Peyer's patch (tissue), 4 donors: ENCODE measurements around the gene TNFRSF18.

Experiments used
- POLR2A ChIP-seq, 2 donors: fragments of 450-650 bp; IDR thresholded peaks; one replicate each; pipeline ENCODE4 v1.5.1; 2017; ENCODE audit warnings: antibody characterized with exemption in 2 of 2, mild to moderate bottlenecking in 2 of 2, moderate library complexity in 2 of 2
- TF ChIP-seq, protein P1 (sequence below), 6 experiments: fragments of 450-650 bp in 4 of 6; fragments of 200-600 bp in 2 of 6; sonication (generic) in 1 of 6; IDR thresholded peaks; one replicate each; pipeline ENCODE4 v1.5.1; 2017 to 2019; ENCODE audit warnings: antibody characterized with exemption in 6 of 6, mild to moderate bottlenecking in 3 of 6, moderate library complexity in 1 of 6

DNA sequence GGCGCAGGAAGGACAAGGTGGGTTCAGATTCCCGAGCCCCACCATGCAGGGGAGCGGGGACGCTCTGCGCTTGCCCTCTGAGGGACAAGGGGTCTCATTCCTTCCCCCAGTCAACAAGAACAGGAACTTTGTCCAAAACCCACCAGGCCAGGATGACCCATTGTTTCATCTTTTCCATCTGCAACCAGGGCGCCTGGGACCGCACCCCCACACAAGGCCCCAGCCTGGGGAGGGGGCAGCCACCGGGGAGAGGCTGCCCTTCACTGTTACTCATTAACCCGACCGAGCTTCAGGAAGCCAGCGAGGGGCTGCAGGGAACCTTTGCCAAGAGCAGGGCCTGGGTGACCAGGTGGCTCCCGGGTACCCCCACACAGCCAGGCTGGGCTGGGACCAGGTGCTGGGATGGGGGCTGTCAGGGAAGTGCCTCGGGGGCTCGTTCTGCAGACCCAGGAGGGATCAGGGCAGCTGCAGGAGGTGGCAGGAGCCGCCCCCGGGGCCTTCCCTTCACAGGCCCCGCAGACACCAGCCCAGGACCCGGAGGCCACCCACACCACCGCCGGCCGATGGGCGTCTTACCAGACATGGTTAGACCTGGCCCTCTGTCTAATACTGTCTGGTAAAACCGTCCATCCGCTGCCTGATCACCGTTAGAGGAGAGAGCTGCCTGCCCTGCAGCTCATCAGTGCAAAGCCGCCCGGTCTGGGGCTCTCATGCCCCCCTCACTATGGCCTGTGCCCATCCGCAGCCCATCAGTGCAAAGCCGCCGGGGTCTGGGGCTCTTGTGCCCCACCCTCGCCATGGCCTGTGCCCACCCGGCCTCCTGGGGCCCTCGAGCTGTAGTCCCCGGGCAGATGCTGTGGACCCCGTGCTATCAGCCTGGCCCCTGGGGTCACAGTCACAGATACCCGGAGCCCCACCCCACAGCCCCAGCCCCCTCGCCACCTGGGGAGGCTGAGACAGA lies 37.7 kb downstream of the TNFRSF18 start:
- TF ChIP-seq, protein P1, sequence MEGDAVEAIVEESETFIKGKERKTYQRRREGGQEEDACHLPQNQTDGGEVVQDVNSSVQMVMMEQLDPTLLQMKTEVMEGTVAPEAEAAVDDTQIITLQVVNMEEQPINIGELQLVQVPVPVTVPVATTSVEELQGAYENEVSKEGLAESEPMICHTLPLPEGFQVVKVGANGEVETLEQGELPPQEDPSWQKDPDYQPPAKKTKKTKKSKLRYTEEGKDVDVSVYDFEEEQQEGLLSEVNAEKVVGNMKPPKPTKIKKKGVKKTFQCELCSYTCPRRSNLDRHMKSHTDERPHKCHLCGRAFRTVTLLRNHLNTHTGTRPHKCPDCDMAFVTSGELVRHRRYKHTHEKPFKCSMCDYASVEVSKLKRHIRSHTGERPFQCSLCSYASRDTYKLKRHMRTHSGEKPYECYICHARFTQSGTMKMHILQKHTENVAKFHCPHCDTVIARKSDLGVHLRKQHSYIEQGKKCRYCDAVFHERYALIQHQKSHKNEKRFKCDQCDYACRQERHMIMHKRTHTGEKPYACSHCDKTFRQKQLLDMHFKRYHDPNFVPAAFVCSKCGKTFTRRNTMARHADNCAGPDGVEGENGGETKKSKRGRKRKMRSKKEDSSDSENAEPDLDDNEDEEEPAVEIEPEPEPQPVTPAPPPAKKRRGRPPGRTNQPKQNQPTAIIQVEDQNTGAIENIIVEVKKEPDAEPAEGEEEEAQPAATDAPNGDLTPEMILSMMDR (IDR thresholded peaks at IDR 0.05): no peak
- no peak for TF ChIP-seq POLR2A (IDR thresholded peaks at IDR 0.05)
